DND-41 (cell line): ENCODE data around the gene GPALPP1.

Experiments used
- ATAC-seq: fragments of 200-7000 bp; cut with Tn5 transposase; 3 replicates; pipeline ENCODE4 v1.9.1; 2021; ENCODE audit warnings: low read depth; ENCODE audit not compliant: insufficient read depth
- DNase-seq: peaks from one replicate; pipeline ENCODE4 v3.0.0-alpha.2; 2020
- H2AFZ ChIP-seq: 2 replicates; pipeline ENCODE4 v1.6.0; 2012; ENCODE audit warnings: low read depth, low read length
- H3K27ac ChIP-seq: 2 replicates; pipeline ENCODE4 v1.5.1; 2012; ENCODE audit warnings: low read length, inconsistent platforms
- H3K27me3 ChIP-seq: fragments of 200-600 bp; sonication (generic); 2 replicates; pipeline ENCODE4 v1.6.0; 2012; ENCODE audit warnings: low read length, mild to moderate bottlenecking, inconsistent platforms; ENCODE audit not compliant: insufficient read depth, poor library complexity
- H3K36me3 ChIP-seq: 2 replicates; pipeline ENCODE4 v1.5.1; 2012; ENCODE audit warnings: low read length, inconsistent platforms; ENCODE audit not compliant: insufficient read depth
- H3K4me1 ChIP-seq: 2 replicates; pipeline ENCODE4 v1.5.1; 2012; ENCODE audit warnings: mild to moderate bottlenecking, low read length; ENCODE audit not compliant: insufficient read depth
- H3K4me2 ChIP-seq: 2 replicates; pipeline ENCODE4 v1.6.0; 2012; ENCODE audit warnings: mild to moderate bottlenecking, moderate library complexity, low read length, inconsistent platforms; ENCODE audit not compliant: insufficient read depth
- H3K4me3 ChIP-seq, 2 experiments: fragments of 200-600 bp in 1 of 2; shearing (Covaris generic) in 1 of 2; 2 replicates each; pipeline ENCODE4 v1.5.1; 2012 to 2016; ENCODE audit warnings: inconsistent platforms in 2 of 2, low read length in 2 of 2, mild to moderate bottlenecking in 2 of 2, low read depth in 1 of 2, moderate library complexity in 1 of 2
- H3K79me2 ChIP-seq: 2 replicates; pipeline ENCODE4 v1.6.0; 2012; ENCODE audit warnings: low read length, inconsistent platforms; ENCODE audit not compliant: insufficient read depth
- H3K9ac ChIP-seq: 2 replicates; pipeline ENCODE4 v1.6.0; 2012; ENCODE audit warnings: low read depth, mild to moderate bottlenecking, inconsistent platforms, low read length, moderate library complexity
- H3K9me3 ChIP-seq: 2 replicates; pipeline ENCODE4 v1.5.1; 2012; ENCODE audit warnings: low read length, moderate library complexity, mild to moderate bottlenecking, inconsistent platforms; ENCODE audit not compliant: insufficient read depth, severe bottlenecking
- H4K20me1 ChIP-seq: 2 replicates; pipeline ENCODE4 v1.6.0; 2012; ENCODE audit warnings: low read length; ENCODE audit not compliant: insufficient read depth
- CTCF ChIP-seq: IDR thresholded peaks from 2 replicates; pipeline ENCODE4 v1.5.1; 2012; ENCODE audit warnings: borderline replicate concordance, low read length, moderate library complexity, mild to moderate bottlenecking; ENCODE audit not compliant: poor library complexity, severe bottlenecking; ENCODE audit errors: extremely low read depth
- EZH2 ChIP-seq: IDR thresholded peaks from 3 replicates; pipeline ENCODE4 v1.6.1; 2012; ENCODE audit warnings: borderline replicate concordance, low read depth, mild to moderate bottlenecking, moderate library complexity, low read length, inconsistent platforms; ENCODE audit not compliant: severe bottlenecking

GPALPP1 gene

DNA sequence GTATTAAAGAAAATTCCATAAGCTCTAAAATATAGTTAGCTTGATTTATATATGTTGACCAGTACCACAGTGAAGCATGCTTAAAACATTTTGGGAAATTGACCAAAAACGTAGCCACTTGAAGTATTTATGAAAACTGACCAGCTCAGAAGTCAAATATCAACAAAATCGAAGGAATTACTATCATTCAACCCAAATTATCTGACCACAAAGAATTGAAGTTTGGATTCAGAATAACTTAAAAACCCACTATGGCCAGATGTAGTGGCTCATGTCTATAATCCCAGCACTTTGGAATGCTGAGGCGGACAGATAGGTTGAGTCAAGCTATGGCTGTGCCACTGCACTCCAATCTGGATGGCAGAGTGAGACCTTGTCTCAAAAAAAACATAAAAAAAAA lies 31.9 kb downstream of the GPALPP1 start:
- Histone ChIP-seq H3K79me2 (no peaks in the 10 kb centered on the region), H3K4me2 (no peak overlapping the region), H2AFZ (no peak overlapping the region), H3K27ac (no peak overlapping the region), H3K9ac (no peak overlapping the region), H3K36me3 (peaks cover 62% of the 10 kb centered on the region), H3K4me3 (no peak overlapping the region), H4K20me1 (no peaks in the 10 kb centered on the region), H3K9me3 (no peaks in the 10 kb centered on the region), H3K27me3 (no peaks in the 10 kb centered on the region), H3K4me1 (no peaks in the 10 kb centered on the region)
- ATAC-seq (no peak), DNase-seq (no peak)
- TF ChIP-seq CTCF: no peak
- TF ChIP-seq EZH2: no peak

DNA sequence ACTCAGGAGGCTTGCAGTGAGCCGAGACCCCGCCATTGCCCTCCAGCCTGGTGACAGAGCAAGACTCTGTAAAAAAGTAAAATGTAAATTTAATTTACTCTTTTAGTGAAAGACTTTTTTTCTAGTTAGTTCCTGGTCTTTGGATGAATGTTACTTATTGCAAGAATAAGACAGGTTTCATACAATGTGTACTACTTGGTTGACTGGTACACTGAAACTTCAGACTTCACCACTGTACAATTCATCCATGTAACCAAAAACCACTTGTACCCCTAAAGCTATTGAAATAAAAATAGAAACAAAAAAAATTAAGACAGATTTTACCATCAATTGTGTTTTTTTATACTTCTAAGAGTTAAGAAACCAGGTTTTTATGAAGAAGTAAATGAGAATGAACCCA lies 35.5 kb downstream of the GPALPP1 start:
- H2AFZ ChIP-seq: no peak overlapping the region
- no peak overlapping the region for H3K4me2 ChIP-seq
- no peaks in the 10 kb centered on the region for H3K9me3 ChIP-seq
- H3K27me3 ChIP-seq: no peaks in the 10 kb centered on the region
- H3K9ac ChIP-seq: no peak overlapping the region
- H3K27ac ChIP-seq: no peak overlapping the region
- H3K79me2 ChIP-seq: no peaks in the 10 kb centered on the region
- ATAC-seq (no peak), DNase-seq (no peak)
- TF ChIP-seq CTCF (no peak), EZH2 (no peak)
- no peak overlapping the region for H3K4me3 ChIP-seq
- H3K36me3 ChIP-seq: peaks cover 67% of the 10 kb centered on the region
- H4K20me1 ChIP-seq: no peaks in the 10 kb centered on the region
- no peaks in the 10 kb centered on the region for H3K4me1 ChIP-seq

- H3K4me1 ChIP-seq: no peaks in the 10 kb centered on the region
- no peaks in the 10 kb centered on the region for H3K79me2 ChIP-seq
- no peak overlapping the region for H3K4me3 ChIP-seq
- no peak for ATAC-seq
- peaks cover 10% of the 10 kb centered on the region; the same call in 1 of the 2 replicates for H3K36me3 ChIP-seq
- H4K20me1 ChIP-seq: no peaks in the 10 kb centered on the region
- H3K27me3 ChIP-seq: no peaks in the 10 kb centered on the region
- H3K27ac ChIP-seq: no peak overlapping the region
- H2AFZ ChIP-seq: no peak overlapping the region
- no peak overlapping the region for H3K9ac ChIP-seq
- no peaks in the 10 kb centered on the region for H3K9me3 ChIP-seq
- H3K4me2 ChIP-seq: no peak overlapping the region
- no peak for TF ChIP-seq EZH2
- no peak for TF ChIP-seq CTCF
- no peak for DNase-seq
Measured at GRCh38 chr13:45034342-45034741, 45.0 kb downstream of the GPALPP1 start.

DNA sequence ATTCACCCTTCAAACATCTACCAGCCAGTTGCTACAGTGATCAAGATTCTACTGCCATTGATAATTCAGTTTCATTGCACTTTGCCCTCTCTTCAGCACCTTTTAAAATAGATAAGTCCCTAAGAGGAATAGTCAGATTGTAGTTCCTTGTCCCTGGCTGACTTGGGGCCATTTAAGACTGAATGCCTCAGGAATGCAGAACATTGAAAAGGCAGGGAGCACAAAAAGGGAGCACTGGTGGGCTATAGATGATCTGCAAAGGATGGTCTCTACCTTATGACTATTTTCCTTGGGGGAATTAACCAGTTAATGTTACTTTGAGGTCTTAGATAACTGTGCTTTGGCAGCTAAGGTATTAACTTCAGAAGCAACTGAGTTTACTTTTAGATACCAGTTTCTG lies 46.9 kb downstream of the GPALPP1 start:
- Histone ChIP-seq H3K79me2 (no peaks in the 10 kb centered on the region), H3K4me1 (no peaks in the 10 kb centered on the region), H3K27me3 (no peaks in the 10 kb centered on the region), H3K27ac (no peak overlapping the region), H3K36me3 (peaks cover 7% of the 10 kb centered on the region; the same call in 1 of the 2 replicates), H4K20me1 (no peaks in the 10 kb centered on the region), H3K9ac (no peak overlapping the region), H3K4me2 (no peak overlapping the region), H2AFZ (no peak overlapping the region), H3K4me3 (no peak overlapping the region), H3K9me3 (no peaks in the 10 kb centered on the region)
- TF ChIP-seq EZH2 (no peak), CTCF (no peak)
- DNase-seq: no peak
- ATAC-seq: no peak
